HG03571 (cell line): ENCODE measurements around the gene GPX1.

ENCODE experiments used
- ATAC-seq: cut with Tn5 transposase; IDR thresholded peaks from one replicate; pipeline ENCODE4 v1.9.1; 2021; ENCODE audit not compliant: unreplicated experiment

The GPX1 gene

GRCh38 chr3:49313896-49314688 lies 44.1 kb downstream of the GPX1 start:
- no peak for ATAC-seq

- no peak for ATAC-seq
Measured at GRCh38 chr3:49311283-49311682, 46.9 kb downstream of the GPX1 start.

- no peak for ATAC-seq
Measured at GRCh38 chr3:49310677-49311076, 47.5 kb downstream of the GPX1 start.
